Measurements from ENCODE around the gene BBS9.
A peak's percentile ranks its signal among the peaks of the same experiment; 100 is the strongest.
"Not testable (repeated sequence)": the region's sequence is repeated elsewhere in the genome, so short reads cannot be mapped to it uniquely, and the experiment has no call there.

Gene BBS9

DNA sequence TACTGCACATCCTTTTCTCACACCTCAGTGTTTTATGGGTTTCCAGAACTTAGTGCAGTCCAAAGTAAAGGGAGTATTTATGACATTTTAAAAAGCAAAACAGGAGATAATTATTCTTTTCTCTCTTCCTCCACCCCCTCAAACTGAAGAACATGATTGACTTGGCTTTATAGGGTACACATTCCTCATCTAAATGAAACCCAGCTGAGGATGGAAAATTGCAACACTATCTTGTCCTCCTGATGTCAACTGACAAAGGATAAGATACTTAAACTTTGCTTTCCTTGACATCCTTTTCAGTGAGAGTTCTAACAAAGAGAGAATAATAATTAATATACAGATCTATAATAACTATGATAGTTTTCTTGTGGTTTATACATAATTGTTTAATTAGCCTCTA, 299.1 kb downstream of the BBS9 start:
- DNase-seq (ENCODE audit: low read depth in 2 of 2) = no peak

DNA sequence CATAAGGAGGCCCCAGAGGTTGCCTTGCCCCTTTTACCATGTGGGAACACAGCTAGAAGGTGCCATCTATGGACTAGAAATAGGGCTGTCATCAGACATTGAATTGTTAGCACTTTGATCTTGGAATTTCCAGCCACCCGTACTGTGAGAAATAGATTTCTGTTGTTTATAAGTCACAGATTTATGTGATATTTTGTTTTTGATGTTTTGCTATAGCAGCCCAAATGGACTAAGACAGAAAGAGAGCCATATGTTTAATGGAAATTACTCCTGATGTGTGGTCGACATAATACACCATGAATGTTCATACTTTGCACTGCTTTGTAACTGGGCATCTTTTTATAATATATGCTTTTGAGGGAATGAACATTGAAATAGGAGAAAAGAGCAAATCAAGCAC, 302.2 kb downstream of the BBS9 start:
- DNase-seq (ENCODE audit: low read depth in 2 of 2) = no peak

DNA sequence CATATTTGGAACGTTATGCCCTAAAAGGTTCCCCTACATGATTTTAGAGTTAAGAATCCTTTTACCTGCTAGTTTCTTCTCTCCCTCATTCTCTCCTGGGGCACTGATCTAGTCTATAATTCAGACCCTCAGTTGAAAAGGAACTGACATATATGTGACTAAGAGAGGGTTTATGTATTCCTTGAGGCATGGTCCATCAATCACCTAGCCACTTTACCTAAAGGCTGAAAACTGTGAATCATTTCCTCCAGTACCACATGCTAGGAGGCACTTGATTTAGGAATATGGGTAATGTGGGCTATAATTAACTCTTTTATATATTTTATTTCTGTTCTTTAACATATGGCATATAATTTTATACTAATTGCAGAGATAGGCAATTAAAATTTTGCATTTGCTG, 303.5 kb downstream of the BBS9 start:
- no peak for DNase-seq (ENCODE audit: low read depth in 2 of 2)

DNA sequence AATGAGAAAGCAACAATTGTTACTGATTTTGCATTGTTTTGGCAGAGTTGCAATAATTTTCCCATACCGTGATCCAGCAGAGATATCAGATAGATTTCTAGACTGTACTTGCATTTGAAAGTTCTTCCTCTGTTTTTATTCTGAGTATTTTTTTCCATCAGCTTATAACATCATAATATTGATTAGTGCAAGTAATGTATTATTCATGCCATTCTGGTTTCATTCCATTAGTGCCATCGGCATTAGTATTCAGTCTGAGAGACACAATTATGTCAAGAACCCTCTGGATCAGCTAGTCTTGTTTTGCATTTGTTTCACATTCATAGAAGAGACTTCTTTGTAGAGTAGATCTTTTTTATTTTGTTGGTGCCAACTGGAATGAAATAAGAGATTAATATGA, 304.0 kb downstream of the BBS9 start:
- DNase-seq (ENCODE audit: low read depth in 2 of 2) = no peak

DNA sequence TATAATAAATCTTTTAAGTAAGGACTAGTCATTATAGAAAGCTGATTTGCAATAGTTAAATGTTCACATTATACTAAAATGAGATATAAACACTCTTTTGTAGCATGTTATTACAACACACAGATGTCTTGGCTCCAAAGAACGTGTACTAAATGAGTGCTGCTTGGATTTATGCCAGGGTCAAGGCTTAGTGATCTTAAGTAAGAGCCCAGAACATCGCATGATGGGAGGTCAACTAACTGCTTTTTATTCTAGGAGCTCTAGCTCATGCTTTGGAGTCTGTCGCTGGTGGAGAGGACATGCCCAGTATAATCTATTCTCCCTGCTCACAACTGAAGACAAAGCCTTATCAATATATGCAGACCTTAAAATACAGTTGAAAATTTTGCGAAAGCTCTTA, 315.1 kb downstream of the BBS9 start:
- no peak for DNase-seq (ENCODE audit: low read depth in 2 of 2)

DNA sequence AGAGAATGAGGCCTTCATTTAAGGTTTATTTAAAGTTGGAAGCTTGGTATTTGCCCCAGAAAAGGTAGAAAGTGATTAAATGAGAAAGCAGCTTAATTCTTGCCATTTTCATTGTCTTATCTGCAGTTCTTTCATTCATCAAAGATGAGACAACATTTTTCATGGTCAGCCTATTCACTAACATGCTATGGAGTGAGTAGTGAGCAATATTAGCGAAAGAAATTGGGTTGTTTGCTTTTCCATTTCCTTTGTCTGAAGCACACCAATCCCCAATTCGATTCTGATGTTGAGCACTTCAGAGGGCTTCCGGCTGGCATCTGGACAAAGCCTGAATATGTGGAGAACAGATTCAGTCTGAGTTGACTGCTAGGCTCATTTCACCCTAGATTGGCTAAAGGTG, 317.2 kb downstream of the BBS9 start:
- no peak for DNase-seq (ENCODE audit: low read depth in 2 of 2)

DNA sequence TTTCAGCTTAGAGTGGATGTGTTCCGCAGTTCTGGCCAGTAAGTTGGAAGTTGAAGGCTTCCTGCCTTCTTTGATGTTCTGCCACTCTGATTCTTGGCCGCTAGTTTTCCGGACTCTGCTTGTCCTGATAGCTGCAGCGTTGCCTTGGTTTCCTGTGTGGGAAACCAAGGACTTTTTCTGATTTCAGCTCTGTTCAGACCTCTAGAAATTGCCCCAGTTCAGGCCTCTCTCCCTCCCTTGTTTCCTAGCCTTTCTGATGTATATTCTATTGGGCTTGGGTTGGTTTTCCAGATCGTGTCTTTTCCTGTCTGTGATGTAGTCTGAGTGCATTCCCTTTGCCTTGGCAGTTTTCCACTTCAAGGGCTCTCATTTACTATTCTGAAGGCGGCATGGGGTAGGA, 318.7 kb downstream of the BBS9 start:
- no peak for DNase-seq (ENCODE audit: low read depth in 2 of 2)

DNA sequence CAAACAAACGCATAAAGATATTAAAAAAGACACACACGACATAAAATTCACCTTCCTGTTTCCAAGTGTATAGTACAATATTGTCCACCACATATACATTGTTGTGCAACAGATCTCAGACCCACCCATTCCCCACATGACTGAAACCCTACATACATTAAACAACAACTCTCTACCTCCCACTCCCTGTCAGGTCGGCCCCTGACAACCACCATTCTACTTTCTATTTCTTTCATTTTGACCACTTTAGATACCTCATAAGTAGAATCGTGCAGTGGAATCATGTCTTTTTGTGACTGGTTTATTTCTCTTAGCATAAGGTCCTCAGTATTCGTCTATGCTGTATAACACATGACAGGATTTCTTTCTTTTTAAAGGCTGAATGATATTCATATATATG, 320.5 kb downstream of the BBS9 start:
- DNase-seq (ENCODE audit: low read depth in 2 of 2) = no peak

DNA sequence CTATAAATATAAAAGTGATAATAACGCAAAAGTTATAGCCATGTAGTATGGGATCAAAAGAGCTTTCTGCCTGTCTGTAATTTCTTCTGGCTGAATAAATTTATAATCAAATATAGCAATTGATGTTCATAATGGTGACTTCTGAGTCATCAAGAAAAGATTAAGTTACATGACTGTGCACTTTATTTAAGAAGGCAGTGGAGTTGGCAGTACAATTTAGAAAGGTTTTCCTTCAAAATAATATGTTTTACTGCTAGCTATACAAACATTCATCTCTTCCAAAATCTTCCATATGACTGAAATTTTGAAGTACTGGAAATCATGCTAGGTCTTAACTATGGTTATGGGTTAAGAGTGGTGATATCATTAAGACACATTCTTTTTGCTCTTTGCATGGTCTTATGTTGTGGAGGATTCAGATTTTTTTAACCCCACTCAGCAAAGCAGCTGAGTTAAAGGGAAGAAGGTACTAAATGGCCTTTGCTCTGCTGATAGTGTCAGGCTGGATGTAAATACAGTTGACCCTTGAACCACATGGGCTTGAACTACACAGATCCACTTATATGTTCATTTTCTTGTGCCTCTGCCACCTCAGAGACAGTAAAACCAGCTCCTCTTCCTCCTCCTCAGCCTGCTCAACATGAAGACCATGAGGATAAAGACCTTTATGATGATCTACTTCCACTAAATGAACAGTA, 323.6 kb downstream of the BBS9 start:
- no peak for DNase-seq (ENCODE audit: low read depth in 2 of 2)

DNA sequence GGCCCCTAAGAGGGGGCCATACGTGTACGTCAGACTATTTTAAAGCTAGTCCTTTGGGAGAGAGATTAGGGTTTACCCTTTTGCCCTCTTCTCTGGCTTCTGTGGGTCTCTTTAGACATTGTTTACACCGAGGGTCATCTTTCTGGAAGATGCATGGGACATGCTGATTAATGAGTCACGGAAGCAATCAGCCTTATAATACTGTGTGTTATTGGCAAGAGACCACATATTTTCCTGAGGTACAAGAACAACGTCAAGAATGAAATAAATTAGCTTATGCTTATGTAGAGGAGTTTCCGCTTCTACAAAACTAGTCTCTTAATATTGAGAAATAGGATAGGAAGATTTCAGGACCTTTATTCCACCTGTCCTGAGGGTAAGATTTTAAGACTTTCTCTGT, 327.7 kb downstream of the BBS9 start:
- no peak for DNase-seq (ENCODE audit: low read depth in 2 of 2)

DNA sequence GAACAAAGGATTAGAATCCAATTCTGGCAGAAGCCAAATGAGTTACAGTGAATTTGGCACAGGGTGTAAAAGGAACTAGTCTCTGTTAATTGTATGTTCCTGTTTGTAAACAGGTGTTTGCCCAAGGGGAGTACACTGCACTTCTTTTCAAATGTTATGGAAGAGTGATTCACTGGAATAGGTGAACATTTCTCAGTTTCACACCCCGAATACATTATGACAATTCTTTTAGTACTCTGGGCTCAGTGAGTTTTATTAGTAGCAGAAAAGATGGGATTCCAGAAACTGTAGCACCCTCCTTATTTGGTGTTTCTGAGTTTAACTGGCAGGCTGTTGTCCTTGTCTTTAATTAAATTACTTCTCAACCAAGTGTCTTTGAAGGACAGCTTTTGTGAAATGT, 329.2 kb downstream of the BBS9 start:
- DNase-seq (ENCODE audit: low read depth in 2 of 2) = no peak

DNA sequence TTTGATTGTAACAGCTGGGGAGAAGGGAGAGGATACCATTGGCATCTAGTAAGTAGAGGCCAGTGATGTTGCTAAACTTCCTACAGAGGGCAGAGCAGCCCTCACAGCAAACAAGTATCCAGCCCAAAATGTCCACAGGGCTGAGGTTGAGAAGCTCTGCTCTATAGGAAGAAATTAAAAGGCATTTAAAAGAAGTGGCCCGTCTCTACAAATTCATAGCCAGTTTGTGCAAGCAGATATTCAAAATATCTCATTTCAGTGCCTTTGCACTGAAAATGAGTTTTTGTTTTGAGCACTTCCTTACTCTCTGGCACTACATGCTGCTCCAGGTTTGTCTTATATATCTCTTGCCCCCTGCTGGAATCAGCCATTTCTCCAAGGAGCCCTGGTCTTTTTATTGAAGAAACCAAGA, 330.0 kb downstream of the BBS9 start:
- DNase-seq (ENCODE audit: low read depth in 2 of 2) = peak; percentile 21 to 33

DNA sequence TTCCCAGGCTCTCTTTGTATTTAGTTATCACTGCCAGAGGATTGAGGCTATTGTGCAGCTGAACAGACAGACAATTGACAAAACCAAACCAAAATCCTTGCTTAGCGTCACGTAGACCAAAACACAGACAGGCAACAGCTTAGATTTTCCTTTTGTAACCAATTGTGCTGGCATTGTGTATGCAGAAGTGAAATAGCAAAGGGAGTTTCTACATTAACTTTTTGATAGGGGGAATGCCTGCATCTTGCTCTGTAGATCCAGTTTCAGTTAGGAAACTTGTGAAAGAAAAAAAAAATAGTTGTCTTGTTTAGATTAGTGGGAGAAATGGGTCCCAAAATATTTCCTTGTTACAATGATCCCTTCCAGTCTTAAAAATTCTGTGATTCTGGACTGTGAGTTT, 333.8 kb downstream of the BBS9 start:
- DNase-seq (ENCODE audit: low read depth in 2 of 2) = no peak

DNA sequence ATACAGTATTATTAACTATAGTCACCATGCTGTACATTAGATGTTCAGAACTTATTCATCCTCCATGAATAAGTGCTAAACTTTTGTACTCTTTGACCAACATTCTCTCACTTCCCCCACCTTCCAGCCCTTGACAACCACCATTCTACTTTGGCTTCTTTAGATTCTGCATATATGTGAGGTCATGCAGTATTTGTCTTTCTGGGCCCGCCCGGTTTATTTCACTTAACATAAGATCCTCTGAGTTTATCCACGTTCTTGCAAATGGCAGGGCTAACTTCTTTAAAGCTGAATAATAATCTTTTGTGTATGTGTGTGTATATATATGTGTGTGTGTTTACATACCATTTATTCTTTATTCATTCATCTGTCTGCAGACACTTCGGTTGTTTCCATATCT, 336.8 kb downstream of the BBS9 start:
- DNase-seq (ENCODE audit: low read depth in 2 of 2) = no peak

DNA sequence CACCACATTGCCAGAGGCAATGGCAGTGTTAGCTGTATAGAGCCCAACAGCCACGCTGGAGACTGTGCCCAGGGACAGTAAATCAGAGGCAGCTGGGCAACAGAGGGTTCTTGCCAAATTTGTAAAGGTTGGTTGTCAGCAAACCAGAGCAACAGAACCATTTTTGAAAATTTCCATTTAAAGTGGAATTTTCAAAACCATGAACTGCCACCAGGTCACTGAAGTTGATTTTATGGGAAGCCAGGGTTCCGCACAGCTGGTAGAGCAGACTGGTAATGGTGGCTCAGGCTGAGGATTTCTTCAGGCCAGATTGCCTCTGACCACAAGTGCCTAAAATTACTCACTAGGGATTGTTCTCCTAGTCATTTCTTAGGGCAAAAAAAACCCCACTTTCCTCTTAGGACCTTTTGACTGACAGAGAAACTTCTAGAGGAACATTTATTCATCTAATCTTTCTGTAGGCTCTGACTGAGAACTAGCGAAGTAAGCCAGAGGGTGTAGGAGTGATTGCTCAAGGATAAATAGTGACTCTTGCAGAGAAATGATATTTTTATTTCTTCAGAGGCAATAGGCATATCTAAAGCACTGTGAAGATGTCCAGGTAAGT, 342.4 kb downstream of the BBS9 start:
- no peak for DNase-seq (ENCODE audit: low read depth in 2 of 2)

DNA sequence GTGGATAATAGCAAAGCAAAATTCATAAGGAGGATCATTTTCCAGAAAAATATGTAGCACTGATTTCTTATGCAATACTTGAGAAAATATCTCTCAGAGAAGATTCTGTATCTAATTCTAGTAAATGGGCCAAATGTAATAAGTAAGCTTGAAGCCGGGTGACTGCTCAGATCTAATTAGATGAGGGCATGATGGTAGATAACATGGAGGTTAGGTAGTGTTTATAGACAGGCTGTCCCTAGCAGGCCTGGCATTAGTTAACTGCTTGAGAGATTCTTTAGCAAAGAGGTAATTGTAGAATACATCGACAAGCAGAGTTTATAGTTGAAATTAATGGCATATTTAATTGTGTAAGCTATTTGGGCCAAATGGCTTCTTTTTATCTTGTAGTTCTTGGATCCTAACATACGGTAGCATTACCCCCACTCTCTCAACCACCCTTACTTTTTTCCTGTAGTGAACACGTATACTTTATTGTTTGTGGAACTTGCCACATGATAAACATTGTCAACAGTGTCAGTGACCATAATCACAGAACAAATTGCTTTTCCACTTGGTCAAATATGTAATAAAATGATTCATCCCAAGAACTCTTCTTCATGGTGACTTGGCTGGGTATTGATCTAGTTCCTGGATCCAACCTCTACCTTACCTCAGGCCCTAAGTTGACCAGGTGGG, 343.1 kb downstream of the BBS9 start:
- no peak for DNase-seq (ENCODE audit: low read depth in 2 of 2)

DNA sequence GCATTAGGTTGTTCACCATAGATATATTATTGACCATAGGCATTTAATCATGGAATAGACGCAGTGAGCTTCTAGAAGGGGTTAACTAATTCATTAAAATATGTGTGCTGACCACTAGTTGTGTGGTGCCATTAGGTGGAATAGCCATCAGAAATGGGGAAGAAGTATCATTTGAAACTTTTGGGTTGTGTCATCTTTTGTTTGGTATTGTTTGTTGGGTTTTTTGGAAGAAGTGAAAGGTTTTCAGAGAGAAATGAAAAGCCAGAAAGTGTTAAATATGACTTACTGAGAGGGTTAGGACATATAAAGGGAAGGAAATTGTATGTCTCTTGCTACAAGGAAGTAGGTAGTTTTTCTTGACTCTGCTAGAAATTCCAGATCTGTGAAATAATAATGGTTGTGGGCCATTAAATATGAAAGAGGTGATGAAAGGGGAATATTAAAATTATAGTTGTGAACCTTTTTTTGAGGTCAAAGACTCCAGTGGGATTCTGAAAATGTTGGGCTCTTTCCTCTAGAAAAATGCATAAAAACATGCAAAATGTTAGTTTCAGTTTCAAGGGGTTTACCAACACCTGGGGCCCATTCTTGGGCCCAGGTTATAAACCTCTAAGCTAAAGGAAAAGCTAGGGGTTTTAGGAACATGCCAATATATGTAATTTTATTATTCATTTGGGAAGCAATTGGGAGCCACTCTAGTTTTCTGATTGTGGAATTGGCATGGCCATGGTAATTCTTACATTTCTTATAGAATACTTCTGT, 348.5 kb downstream of the BBS9 start:
- DNase-seq (ENCODE audit: low read depth in 2 of 2) = no peak

DNA sequence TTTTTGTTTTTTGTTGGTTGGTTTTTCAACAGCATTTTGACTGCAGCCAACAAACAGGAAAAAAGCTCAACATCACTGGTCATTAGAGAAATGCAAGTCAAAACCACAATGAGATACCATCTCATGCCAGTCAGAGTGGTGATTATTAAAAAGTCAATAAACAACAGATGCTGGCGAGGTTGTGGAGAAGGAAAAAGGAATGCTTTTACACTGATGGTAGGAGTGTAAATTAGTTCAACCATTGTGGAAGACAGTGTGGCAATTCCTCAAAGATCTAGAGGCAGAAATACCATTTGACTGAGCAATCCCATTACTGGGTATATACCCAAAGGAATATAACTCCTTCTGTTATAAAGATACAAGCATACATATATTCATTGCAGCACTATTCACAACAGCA, 355.1 kb downstream of the BBS9 start:
- not testable (repeated sequence) for DNase-seq (ENCODE audit: low read depth in 2 of 2)

DNA sequence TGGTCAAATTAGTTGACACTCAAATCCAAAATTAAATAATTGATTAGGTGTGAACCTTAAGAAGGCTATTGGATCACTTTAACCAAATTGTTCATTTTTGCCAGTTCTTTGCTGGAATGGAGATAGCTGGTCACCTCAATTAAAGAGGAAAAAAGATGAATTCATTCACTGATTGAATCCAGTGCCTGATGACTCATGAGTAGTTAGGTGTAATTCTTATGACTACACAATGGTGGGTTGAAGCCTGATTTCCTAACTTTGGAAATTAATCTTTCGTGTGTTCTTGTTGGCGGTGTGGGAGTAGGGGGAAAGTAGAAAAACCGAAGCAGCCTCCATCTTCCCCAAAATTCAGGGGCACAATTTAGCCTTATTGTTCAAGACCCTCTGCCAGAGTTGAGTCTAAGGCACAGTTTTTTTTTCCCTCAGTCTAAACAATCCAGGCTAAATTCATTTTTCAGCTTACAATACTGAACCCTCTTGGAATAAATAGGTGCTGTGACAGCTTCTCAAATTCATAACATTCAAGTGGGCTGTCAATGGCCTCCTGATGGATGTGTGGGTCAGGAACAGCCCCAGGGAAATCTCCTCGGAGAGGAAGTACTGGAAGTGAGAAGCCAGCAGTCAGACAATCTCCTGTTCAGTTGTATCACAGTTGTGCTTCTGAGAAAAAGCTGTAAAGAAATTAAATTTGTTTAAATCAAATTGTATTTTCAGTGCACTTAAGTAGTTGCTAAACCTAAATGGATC, 356.6 kb downstream of the BBS9 start:
- no peak for DNase-seq (ENCODE audit: low read depth in 2 of 2)

DNA sequence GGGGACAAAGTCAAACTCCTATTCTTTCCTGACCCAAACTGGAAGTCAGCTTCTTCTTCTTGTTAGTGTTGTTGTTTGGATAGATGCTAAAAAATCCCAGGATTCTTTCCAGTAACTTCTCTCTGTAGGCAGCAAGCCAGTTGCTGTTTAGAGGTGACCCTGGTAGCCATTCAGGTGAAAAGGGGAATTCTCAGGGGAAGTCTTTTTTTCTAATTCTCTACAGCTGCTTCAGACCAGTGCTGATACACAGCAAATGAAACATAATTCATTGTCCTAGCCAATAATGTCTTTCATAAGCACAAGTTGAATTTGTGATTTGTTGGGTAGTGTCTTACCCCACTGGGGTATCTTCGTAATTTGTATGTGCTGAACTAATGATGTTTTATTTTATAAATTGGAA, 357.3 kb downstream of the BBS9 start:
- no peak for DNase-seq (ENCODE audit: low read depth in 2 of 2)

DNA sequence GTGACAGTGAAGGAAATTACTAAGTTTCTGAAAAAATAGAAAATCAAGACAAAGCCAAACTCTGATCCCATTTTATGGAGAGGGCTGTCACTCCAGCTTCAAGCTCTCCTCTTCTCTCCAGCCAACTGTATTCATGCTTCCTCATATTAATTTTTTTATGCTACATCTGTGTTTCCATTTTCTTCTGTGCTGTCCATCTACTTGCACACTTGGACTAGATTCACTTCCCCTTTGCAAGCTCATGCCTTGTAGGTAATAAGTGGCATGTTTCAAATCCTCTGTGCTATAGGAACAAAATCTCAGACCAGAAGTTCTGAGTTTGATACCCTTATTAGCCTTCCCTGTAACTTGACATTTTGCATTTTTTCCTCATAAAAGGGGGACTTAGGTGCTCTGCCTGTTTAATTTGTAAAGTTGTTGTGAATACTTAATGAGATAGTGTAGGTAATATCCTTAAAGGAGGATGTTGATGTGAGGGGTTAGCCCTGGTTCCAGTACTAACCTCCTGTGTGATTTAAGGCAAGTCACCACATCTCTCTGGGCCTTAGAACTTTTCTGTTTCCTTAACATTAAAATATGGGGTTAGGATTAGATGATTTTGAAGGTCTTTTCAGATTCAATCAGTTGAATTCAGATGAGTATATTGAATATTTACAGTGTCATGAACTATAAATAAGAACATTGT, 358.8 kb downstream of the BBS9 start:
- DNase-seq (ENCODE audit: low read depth in 2 of 2) = no peak

Measured in fibroblast of skin of left biceps (primary cell).